DMS114 treated with DMSO at 0.1 percent for 48 hours (cell line): ENCODE data around the gene NPR3.
A peak's percentile ranks its signal among the peaks of the same experiment; 100 is the strongest.

ENCODE experiments used
- DNase-seq: peaks from one replicate; lab custom pipeline; 2025; ENCODE audit not compliant: unreplicated experiment; lab: John Stamatoyannopoulos, UW

The NPR3 gene, protein sequence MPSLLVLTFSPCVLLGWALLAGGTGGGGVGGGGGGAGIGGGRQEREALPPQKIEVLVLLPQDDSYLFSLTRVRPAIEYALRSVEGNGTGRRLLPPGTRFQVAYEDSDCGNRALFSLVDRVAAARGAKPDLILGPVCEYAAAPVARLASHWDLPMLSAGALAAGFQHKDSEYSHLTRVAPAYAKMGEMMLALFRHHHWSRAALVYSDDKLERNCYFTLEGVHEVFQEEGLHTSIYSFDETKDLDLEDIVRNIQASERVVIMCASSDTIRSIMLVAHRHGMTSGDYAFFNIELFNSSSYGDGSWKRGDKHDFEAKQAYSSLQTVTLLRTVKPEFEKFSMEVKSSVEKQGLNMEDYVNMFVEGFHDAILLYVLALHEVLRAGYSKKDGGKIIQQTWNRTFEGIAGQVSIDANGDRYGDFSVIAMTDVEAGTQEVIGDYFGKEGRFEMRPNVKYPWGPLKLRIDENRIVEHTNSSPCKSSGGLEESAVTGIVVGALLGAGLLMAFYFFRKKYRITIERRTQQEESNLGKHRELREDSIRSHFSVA

DNA sequence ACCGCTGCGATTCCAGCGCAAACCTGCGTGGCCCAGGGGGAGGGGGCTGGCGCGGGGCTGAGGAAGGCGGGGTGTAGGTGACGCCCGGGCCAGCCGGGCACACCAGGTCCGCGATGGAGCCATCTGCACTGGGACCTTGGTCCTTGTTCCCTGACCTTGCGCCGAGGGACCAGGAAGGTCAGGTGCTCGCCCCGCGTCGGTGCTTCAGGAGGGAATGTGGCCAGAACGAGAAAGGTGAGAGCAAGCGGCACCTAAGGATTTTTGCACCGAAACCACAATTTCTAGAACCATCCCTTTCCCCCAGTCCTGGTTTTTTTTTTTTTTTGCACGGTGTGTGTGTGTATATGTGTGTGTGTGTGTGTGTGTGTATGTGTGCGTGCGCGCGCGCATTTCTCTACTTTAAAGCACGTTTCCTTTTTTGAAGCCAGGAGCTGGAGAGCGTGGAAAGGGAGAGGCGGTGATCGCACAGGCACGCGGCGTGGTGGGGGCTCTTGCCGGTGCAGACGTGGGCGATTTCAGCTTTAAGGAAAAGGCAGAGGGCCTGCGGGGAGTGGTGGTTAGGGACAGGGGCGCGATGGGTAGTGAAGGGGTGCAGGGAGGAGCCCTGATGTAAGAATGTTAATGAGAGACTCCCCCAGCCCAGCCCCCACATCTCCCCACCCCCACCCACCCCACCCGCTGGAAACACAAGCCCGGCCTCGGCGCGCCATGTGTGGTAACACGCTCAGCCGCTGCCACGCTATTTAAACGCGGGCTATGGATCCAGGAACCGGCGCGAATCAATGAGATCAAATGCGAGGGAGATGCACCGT lies at the start of gene NPR3:
Gene NPR3, plus strand, starts transcription at position 772 of the 812 bp plus-strand sequence. CDS start 456 bp downstream, outside the sequence.
- no peak for DNase-seq

DNA sequence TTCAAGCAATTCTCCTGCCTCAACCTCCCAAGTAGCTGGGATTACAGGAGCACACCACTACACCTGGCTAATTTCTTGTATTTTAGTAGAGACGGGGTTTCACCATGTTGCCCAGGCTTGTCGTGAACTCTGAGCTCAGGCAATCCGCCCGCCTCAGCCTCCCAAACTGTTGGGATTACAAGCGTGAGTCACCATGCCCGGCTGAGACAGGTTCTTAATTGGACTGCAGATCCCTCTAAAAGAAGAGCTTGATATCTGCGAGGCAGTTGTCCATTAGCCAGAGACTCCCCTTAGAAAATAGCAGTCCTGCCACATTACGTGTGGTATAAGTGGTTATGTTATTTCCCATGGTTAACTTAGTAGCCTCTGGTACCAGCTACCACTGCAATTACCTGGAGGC lies 46.6 kb upstream of the NPR3 start:
- DNase-seq: no peak

DNA sequence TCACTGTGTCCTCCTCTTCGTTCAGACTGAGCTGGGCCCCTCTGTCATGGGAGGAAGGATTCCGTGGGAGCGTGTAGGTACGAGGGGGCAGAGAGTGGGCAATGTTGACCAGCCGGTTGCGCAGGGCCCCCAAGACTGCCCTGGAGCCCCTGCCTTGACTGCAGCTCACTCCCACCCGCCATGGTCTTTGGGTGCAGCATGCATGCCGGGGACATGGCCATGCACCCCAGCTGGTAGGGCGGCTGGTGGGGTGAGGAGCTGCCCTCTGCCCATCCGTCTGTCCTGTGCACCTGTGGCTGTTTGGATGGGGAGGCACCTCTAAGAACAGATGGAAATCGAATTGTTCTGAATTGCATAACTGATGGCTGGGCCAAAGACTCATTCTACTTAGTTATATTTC lies 42.6 kb upstream of the NPR3 start:
- DNase-seq: no peak

DNA sequence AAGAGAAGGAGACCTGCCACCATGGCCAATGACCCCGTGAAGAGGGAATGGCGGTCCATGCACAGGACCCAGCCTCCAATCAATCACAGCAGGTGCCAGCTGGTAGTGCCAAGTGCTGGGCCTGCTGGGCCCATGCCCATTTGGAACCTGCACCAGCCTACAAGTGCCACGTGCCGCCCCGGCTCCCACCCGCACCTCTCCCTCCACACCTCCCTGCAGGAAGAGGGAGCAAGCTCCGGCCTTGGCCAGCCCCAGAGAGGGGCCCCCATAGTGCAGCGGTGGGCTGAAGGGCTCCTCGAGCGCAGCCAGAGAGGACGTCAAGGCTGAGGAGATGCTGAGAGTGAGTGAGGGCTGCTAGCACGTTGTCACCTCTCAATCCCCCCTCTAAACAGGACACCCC lies 37.8 kb upstream of the NPR3 start:
- DNase-seq: no peak

DNA sequence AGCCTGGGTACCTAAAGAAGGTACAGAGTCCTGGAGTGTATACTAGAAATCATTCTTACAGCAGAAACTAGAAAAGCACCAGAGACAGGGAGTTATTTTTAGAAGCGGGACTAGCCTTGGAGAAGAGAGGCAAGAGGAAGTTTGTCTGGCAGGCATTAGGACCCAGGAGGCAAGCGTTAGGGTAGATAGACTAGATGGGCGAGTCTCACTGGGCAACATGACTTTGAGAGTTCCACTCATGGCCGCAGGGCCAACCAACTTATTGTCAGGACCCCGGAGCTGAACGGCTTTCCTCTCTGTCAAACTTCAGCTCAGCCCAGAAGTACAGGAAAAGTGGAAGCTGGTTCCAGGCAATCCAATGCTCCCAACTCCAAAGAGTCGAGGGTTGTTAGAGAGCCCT lies 34.1 kb upstream of the NPR3 start:
- no peak for DNase-seq

DNA sequence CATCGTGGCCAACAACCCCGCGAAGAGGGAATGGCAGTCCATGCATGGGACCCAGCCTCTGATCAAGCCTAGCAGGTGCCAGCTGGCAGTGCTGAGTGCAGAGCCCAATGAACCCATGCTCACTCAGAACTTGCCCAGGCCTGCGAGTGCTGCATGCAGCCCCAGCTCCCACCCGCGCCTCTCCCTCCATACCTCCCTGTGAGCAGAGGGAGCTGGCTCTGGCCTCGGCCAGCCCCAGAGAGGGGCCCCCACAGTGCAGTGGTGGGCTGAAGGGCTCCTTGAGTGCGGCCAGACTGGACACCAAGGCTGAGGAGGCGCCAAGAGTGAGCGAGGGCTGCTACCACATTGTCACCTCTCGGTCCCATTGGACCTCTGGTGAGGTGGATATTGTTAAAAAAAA lies 32.6 kb upstream of the NPR3 start:
- DNase-seq: no peak

DNA sequence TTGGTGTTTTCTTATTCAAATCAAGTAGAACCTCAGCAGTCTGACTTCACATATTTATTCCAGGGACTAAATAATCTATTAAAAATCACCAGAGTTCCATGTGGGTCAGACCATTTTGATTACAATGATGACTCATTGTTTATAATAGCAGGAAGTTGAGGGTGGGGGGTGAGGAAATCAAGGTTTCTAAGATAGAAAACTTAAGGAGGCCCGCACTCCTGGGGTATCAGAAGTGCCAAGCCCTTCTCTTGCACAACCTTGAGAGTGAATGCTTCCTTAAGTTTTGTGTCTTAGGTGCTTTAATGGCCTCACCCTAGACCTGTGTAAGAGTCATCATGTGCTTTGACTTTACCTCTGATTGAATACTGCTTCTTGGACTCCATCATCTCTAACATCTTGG lies 31.9 kb upstream of the NPR3 start:
- no peak for DNase-seq

DNA sequence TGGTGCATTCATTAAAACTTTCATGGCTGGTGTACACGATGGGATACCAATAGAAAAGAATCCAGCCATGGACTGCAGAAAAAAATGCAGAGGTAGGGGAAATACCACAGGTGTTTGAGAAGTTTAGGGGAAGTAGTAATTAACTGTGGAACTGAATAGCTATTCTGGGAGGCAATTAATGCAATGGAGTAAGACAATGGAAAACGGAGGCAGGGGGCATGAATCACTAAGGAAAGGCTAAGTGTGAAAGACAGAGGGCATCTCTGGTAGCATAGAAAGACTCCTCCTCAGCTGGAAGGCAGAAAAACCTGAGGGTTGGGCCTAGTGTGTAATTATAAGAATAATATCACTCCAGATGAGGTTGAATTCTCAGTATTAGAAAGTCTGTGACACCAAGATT lies 30.9 kb upstream of the NPR3 start:
- DNase-seq: no peak

DNA sequence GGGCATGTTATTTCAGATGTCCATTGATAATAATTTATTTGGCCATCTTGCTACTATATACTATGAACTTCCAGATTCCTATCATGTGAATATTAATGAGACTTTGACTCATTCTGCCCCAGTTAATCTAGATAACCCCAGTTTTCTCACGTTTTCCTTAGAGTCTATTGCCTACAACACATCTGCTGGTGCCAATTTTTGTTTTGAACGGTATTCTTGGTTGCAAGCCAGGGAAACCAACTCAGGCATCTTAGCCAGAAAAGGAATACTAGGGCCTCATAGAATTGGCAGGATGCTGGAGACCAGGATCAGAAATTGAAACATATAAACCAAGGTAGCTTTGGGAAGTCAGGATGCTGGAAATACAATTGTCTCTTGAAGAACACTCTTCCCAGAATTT lies 28.0 kb upstream of the NPR3 start:
- DNase-seq: no peak

DNA sequence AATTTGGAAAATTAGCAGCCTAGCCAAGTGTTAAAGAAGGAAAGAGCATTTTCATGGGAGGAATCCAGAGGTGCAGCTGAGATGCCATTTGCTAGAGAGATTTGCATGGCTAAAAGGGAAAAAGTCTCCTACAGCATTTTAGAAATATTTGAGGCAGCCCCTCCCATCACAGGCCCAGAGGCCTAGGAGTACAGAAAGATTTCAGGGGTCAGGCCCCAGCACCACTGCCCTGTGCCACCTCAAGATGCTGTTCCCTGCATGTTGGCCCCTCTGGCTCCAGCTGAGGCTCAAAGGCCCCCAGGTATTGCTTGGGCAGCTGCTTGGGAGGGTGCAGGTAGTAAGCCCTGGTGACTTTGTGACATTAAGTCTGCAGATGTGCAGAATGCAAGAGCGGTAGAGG lies 26.9 kb upstream of the NPR3 start:
- no peak for DNase-seq

DNA sequence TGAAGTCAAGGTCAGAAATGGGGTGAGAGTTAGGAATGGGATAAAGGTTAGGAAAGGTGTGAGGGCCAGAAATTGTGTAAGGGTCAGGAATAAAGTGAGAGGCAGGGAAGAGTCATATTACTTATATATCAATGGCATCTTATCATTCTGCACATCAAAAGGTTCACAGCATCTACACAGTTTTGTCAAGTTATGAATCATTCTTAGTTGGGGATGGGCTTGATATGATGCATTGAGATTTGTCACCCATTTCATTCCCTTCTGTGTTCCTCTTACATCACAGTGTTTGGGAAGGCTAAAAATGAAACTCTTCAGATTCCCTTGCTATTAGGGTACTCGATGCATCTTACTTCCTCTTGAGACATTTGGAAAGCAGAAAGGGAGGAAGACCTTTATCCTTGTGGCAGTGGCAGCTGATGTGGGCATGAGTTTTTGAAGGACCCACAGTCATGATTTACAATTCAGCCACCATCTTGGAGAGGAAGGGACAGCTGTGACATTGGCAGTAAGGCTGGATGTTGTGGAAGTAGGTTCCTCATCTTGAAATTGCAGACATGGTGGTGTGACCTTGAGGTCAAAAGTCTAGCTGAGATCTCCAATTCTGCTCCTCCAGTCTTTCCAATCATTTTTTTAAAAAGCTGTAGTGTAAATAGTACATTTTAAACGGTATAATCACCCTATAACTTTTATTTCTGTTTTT lies 24.2 kb upstream of the NPR3 start:
- DNase-seq: no peak

DNA sequence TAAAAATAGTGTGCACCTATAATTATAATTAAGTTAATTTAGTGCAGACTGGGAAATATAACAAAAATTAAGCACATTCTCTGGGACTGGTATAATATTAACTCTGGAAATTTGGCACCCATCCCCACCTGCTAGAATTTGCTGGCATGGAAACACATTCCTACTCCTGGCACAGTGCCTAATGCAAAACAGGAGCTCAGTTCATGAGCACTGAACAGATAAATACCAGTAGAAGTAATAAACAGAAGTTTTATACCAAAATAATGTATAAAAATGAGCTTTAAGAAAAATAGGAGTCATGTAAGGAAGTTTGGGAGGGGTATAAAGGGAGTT lies 23.7 kb upstream of the NPR3 start:
- no peak for DNase-seq

DNA sequence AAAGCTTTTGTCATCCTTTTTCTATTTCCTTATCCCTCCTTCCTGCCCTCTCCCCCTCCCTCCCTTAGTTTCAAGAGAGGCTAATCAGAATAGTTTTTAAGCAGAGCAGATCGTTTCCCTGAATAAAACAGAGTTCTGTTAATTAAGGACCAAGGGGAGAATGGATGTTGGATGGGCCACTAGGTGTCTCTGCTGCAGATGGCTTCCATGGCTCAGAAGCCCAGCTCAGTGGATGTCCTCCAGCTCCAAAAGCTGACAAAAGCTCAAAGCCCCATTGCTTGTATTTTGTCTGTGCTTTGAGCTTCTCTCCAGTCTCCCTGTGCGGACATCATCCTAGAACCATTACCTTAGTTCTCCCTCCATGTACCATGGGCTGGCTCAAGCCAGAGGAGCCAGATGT lies 21.0 kb upstream of the NPR3 start:
- DNase-seq: no peak

DNA sequence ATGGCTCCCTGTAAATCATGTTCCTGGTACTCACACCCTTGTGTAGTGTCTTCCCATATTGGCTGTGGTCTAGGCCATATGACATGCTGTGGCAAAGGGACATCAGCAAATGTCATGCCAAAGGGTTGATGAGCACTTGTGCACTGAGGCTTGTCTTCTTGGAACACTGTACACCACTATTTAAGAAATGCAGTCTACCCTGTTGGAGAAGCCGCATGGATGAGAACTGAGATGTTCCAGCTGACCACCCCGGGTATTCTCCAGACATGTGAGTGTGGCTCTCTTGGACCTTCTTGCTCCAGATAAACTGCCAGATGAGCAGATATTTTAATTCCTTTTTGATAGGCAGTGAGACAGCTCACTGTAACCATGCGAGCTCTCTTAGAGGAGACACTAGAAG lies 20.5 kb upstream of the NPR3 start:
- no peak for DNase-seq

DNA sequence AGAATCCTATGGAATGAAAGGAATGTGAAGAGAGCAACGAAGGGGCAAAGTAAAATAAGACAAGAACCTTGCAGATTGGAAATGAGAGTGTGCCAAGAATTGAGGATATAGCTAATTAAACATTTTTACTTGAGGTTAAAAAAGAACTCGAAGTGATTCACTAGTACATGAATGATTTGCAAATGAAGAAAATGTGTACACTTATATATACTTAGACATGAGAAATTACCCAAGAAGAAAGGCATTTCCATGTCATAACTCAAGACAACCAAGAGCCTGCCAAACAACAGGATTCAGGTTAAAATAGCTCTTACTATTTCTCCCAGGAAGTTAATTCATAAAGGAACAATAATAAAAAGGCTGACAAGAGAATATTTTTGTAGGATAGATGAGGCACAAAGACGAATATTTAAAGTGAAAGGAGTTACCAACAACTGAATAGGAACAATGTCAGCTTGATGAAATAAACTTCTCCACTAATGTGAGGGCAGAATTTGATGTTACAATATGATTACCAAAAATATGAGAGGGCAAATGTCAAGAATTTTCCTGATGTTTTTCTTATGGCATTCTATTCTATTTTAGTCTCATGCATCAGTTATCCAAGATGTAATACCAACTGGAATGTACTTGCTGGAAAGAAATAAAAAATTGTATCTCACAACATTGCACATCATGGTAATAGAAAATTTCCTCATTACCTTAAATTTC lies 18.9 kb upstream of the NPR3 start:
- no peak for DNase-seq

DNA sequence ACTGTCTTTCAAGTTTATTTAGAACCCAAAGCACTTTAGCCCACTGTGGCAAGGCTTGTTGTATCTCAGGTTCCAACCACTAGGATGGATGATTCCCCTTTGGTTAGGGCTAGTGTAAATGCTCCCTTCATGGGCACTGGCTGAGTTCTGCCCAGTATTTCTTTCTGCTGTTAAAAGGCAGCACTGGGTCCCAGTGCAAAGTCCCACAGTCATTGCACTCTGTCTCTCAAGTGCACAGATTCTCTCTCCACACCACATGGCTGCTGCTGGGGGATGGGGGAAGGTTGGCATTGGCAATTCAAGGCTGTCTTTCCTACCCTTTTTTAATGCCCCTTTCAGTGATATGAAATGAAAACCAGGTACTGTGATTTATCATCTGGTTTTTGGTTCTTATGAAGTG lies 7.2 kb upstream of the NPR3 start:
- DNase-seq: no peak

DNA sequence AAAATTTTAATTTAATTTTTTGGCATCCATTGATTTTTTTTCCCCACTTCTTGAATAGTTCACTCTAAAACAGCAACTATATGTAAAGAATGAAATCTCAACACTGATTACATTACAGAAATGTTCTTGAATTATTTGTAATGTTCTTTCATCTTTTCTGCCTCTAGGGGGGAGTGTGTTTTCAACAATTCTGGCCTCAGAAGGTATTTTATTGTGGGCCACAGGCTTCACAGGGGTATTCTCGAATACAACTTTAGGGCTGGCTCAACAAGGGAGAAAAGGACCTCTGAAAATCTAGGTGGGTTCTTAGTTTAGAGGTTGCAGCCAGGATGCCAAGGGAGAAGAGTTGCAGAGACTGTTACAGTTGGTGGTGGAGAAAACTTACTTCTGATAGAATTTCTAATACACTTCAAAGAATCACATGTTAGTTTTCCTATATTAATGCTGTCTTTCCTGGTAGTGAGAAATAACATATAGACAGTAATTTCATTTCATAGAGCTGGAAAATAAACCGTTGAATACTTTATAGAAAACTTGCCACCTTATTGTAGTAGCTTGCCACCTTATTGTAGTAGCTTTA lies 3.6 kb upstream of the NPR3 start:
- DNase-seq: peak; percentile 31

DNA sequence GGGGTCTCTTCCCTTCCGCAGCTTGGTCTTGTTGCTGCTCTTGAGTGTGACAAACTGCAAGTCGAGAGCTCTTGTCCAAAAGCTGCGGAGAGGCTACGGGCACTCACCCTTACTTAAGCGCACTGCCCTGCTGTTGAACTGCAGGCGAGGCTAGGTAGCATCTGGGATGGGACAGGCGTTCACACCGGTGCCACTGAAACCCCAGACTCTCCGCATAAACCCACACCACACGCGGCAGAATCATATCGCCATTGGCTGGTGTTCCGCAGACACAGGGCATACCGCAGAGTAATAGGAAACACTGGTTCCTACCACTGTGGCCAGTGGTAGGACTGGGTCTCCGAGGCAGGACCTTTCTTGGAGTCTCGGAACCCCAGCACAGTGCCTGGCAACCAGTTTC lies 2.2 kb upstream of the NPR3 start:
- no peak for DNase-seq

DNA sequence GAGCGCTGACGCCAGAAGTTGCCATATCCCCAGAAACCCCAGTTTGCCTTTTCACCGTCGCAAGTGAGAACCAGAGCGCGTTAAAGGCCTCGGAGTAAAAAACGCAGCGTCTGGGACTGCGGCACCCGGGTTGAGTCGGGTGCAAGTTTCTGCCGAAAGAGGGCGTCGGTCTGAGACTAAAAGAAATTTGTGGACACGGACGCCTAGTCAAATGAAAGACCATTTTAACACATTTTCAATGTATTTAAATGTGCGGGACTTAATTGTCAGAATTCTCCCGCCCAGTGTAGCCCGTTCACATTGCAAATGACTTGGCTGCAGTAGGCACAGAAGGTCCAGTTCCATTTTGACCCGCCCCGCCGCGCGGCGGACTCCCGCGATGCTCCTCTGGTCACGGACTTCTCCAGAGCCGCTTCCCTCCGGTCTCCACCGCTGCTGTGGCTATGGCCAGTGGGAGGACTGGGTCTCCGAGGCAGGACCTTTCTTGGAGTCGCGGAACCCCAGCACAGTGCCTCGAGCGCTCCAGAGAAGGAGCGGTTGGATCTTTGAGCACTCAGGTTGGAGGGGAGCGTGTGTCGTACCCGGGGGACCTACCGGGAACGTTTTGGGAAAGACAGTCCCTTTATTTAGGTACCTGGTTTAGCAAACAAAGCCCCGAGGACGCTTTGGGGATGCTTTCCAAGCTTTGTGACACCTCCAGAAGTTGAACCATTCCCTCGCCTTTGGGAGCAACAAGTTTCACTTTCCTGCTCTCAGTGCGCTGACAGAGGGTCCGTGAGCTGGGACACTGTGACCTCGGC lies 1.2 kb upstream of the NPR3 start:
- peak; percentile 41 for DNase-seq

DNA sequence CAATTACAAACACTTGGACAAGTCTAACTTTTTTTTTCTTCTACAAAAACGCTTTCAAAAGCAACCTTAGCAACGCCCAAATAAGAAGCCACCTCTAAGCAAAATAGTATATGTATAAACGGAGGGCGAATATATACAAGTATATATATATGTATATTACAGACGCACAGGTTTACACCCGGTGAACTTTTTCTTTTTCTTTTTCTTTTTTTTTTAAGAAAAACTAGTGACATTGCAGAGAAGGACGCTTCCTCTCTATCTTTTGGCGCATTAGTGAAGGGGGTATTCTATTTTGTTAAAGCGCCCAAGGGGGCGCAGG lies 200 bp downstream of the NPR3 start:
- no peak for DNase-seq
